DND-41 (cell line): ENCODE data around the gene WDR17.

Experiments used
- EZH2 ChIP-seq: IDR thresholded peaks from 3 replicates; pipeline ENCODE4 v1.6.1; 2012; ENCODE audit warnings: borderline replicate concordance, low read depth, mild to moderate bottlenecking, moderate library complexity, low read length, inconsistent platforms; ENCODE audit not compliant: severe bottlenecking
- TF ChIP-seq, protein P1 (sequence below): IDR thresholded peaks from 2 replicates; pipeline ENCODE4 v1.5.1; 2012; ENCODE audit warnings: borderline replicate concordance, low read length, moderate library complexity, mild to moderate bottlenecking; ENCODE audit not compliant: poor library complexity, severe bottlenecking; ENCODE audit errors: extremely low read depth

DNA sequence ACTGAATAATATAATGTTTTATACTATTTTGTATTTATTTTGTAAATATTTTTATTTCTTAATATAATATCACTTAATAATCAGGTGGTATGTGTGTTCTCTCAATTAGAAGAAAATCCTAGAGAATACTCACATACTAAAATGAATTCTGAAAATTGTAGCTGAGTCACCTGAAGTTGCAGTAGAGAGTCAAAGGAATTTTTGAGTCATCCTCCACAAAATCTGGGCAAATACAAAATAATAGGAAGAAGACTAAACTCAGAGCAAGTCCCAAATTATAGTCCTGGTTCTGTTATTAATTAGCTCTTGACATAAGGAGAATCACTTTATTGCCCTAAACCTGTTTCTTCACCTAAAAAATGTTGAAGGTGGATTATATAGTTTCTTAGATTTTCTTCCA, 72.0 kb downstream of the WDR17 start:
- TF ChIP-seq, protein P1, sequence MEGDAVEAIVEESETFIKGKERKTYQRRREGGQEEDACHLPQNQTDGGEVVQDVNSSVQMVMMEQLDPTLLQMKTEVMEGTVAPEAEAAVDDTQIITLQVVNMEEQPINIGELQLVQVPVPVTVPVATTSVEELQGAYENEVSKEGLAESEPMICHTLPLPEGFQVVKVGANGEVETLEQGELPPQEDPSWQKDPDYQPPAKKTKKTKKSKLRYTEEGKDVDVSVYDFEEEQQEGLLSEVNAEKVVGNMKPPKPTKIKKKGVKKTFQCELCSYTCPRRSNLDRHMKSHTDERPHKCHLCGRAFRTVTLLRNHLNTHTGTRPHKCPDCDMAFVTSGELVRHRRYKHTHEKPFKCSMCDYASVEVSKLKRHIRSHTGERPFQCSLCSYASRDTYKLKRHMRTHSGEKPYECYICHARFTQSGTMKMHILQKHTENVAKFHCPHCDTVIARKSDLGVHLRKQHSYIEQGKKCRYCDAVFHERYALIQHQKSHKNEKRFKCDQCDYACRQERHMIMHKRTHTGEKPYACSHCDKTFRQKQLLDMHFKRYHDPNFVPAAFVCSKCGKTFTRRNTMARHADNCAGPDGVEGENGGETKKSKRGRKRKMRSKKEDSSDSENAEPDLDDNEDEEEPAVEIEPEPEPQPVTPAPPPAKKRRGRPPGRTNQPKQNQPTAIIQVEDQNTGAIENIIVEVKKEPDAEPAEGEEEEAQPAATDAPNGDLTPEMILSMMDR: no peak
- TF ChIP-seq EZH2: no peak
